K562 (cell line): ENCODE results near the gene TLR6. TPM values are rescaled to one million over a fixed set of nuclear protein-coding genes. Genes with fewer than 3 reads are reported as not detected.
A peak's percentile ranks its signal among the peaks of the same experiment; 100 is the strongest.

ENCODE experiments used
- ATAC-seq: fragments of 200-7000 bp; cut with Tn5 transposase; 3 replicates; pipeline ENCODE4 v1.9.1; 2020; ENCODE audit warnings: moderate library complexity
- BruUV-seq: library from RNA; stranded (reverse); fragments of 400-500 nt; replicated peaks from 2 replicates; lab custom pipeline; 2021; lab: Mats Ljungman, UMichigan
- CTCF ChIA-PET: fragments of 300-600 bp; formaldehyde crosslinking; extraction: SDS; loops from one replicate; lab custom pipeline; 2021; ENCODE audit warnings: low intra/inter-chr PET ratio; lab: Yijun Ruan, JAX
- POLR2A ChIA-PET: fragments of 300-600, 350-650 bp; sonication (Branson Sonifier 250); formaldehyde crosslinking; extraction: SDS; loops from one replicate; lab custom pipeline; 2021; ENCODE audit warnings: antibody characterized with exemption, inconsistent platforms; lab: Yijun Ruan, JAX
- DNase-seq, 4 experiments: peaks; one replicate each; pipeline versions ENCODE4 v3.0.0 to v3.0.0-alpha.2; 2011 to 2018; ENCODE audit warnings: low spot score in 3 of 4, mixed read lengths in 3 of 4; ENCODE audit errors: extremely low read depth in 1 of 4
- FAIRE-seq: peaks from 2 replicates; lab custom pipeline; 2011; peaks lifted over from hg19 to GRCh38; lab: Jason Lieb, UNC
- H2AFZ ChIP-seq: 2 replicates; pipeline ENCODE4 v1.6.0; 2011; ENCODE audit warnings: low read depth, low read length, control low read depth, inconsistent platforms
- H3K27ac ChIP-seq: fragments of 200-600 bp; 3 replicates; pipeline ENCODE4 v1.8.0; 2011; ENCODE audit warnings: low read depth, mild to moderate bottlenecking, control low read depth, inconsistent platforms, low read length, moderate library complexity, mixed read lengths; ENCODE audit errors: extremely low read depth
- H3K27me3 ChIP-seq, 2 experiments: fragments of 300-600 bp in 1 of 2; 2 replicates in 1 of 2; 3 replicates in 1 of 2; pipeline versions ENCODE4 v1.6.0 to v1.8.0; 2011; ENCODE audit warnings: inconsistent platforms in 2 of 2, low read length in 2 of 2, mild to moderate bottlenecking in 1 of 2, mixed read lengths in 1 of 2, moderate library complexity in 1 of 2; ENCODE audit not compliant: control insufficient read depth in 2 of 2, insufficient read depth in 2 of 2
- H3K36me3 ChIP-seq: fragments of 300-600 bp; 3 replicates; pipeline ENCODE4 v1.8.0; 2011; ENCODE audit warnings: mild to moderate bottlenecking, low read length, inconsistent platforms; ENCODE audit not compliant: control insufficient read depth, insufficient read depth
- H3K4me1 ChIP-seq, 2 experiments: fragments of 200-600 bp in 1 of 2; replicated peaks in 1 of 2; 2 replicates in 1 of 2; 3 replicates in 1 of 2; pipeline versions ENCODE4 v1.5.1 to v1.8.0; 2011; ENCODE audit warnings: inconsistent platforms in 2 of 2, low read length in 2 of 2, mild to moderate bottlenecking in 1 of 2, mixed read lengths in 1 of 2, moderate library complexity in 1 of 2; ENCODE audit not compliant: control insufficient read depth in 2 of 2, insufficient read depth in 2 of 2
- H3K4me2 ChIP-seq: 2 replicates; pipeline ENCODE4 v1.6.1; 2011; ENCODE audit warnings: low read length, control low read depth, inconsistent platforms, mixed read lengths; ENCODE audit not compliant: insufficient read depth
- H3K4me3 ChIP-seq: fragments of 200-600 bp; sonication (generic), shearing (Covaris generic); 2 replicates; pipeline ENCODE4 v1.5.1; 2016; ENCODE audit warnings: control low read depth, inconsistent platforms
- H3K79me2 ChIP-seq: fragments of 200-600 bp; 3 replicates; pipeline ENCODE4 v1.8.0; 2011; ENCODE audit warnings: low read length, inconsistent platforms; ENCODE audit not compliant: control insufficient read depth, insufficient read depth
- H3K9ac ChIP-seq, 2 experiments: 2 replicates each; pipeline versions ENCODE4 v1.6.0 to v1.6.1; 2011; ENCODE audit warnings: low read depth in 2 of 2, low read length in 2 of 2, control low read depth in 1 of 2, inconsistent platforms in 1 of 2, mild to moderate bottlenecking in 1 of 2, mixed read lengths in 1 of 2; ENCODE audit not compliant: insufficient read depth in 1 of 2
- H3K9me1 ChIP-seq: one replicate; pipeline ENCODE4 v1.6.0; 2011; ENCODE audit warnings: inconsistent platforms, mild to moderate bottlenecking, low read length, moderate library complexity; ENCODE audit not compliant: control insufficient read depth, insufficient read depth
- H3K9me3 ChIP-seq: replicated peaks from 2 replicates; pipeline ENCODE4 v1.5.1; 2011; ENCODE audit warnings: low read depth, low read length, inconsistent platforms; ENCODE audit not compliant: control insufficient read depth, insufficient read depth
- H4K20me1 ChIP-seq: replicated peaks from 2 replicates; pipeline ENCODE4 v1.6.1; 2011; ENCODE audit warnings: low read length, inconsistent platforms, mixed read lengths; ENCODE audit not compliant: control insufficient read depth, insufficient read depth
- CAMTA2 ChIP-seq: fragments of 250-450 bp; sonication (Bioruptor Pico); conservative IDR thresholded peaks from 2 replicates; pipeline ENCODE4 v1.5.1; 2022
- GTF2A2 ChIP-seq: IDR thresholded peaks from 2 replicates; pipeline ENCODE4 v1.6.1; 2016; ENCODE audit warnings: mild to moderate bottlenecking, missing genetic modification characterization, missing compliant biosample characterization
- MED1 ChIP-seq: sonication (generic); formaldehyde crosslinking; IDR thresholded peaks from 2 replicates; pipeline ENCODE4 v1.8.1; 2023; ENCODE audit warnings: missing genetic modification reagents, borderline replicate concordance
- POLR2A ChIP-seq: fragments of 450-650 bp; conservative IDR thresholded peaks from 2 replicates; pipeline ENCODE4 v1.6.1; 2016
- POLR2H ChIP-seq: IDR thresholded peaks from 2 replicates; pipeline ENCODE4 v1.6.1; 2016; ENCODE audit warnings: missing genetic modification characterization, low read depth, mild to moderate bottlenecking, control low read depth, missing compliant biosample characterization, moderate library complexity
- ZKSCAN1 ChIP-seq: fragments of 150-350 bp; IDR thresholded peaks from 2 replicates; pipeline ENCODE4 v1.6.1; 2016; ENCODE audit warnings: low read depth, low read length
- ZNF12 ChIP-seq: sonication (generic); formaldehyde crosslinking; IDR thresholded peaks from 2 replicates; pipeline ENCODE4 v1.4.0; 2020; ENCODE audit warnings: mild to moderate bottlenecking, missing genetic modification reagents
- WGBS: fragments of 100-300 bp; shearing (Covaris generic); methylation state at CpG from one replicate; pipeline ENCODE4 v1.1.6; 2016; ENCODE audit warnings: low coverage, mixed read lengths; ENCODE audit not compliant: insufficient coverage; ENCODE audit errors: missing lambda C conversion rate; 5-methylcytosine and 5-hydroxymethylcytosine counted together
- in situ Hi-C: fragments of 300-500 bp; cut with MboI; formaldehyde crosslinking; loops from 4 replicates; pipeline ENCODE4 v1.15.0; 2018; ENCODE audit warnings: inconsistent platforms, mixed read lengths
- intact Hi-C: fragments of 100-400 bp; cut with micrococcal nuclease; formaldehyde crosslinking; loops from 2 replicates; pipeline ENCODE4 v1.14.2; 2022
- polyA plus RNA-seq, 8 experiments: library from polyadenylated mRNA; depleted of rRNA in 4 of 8; stranded (reverse) in 5 of 8; unstranded in 3 of 8; fragments of >200 nt; fragmentation: Nextera tagmentation in 2 of 8; fragmentation: Illumina TruSeq in 1 of 8; extraction: Ambion mirVana in 2 of 8; extraction: Trizol in 1 of 8; gene quantifications; 2 replicates each; pipeline versions ENCODE4 v1.2.1 to v1.2.3, GENCODE V29; 2011 to 2014; ENCODE audit warnings: inconsistent platforms in 1 of 8, missing spikeins in 1 of 8
- total RNA-seq, 7 experiments: library from RNA; depleted of rRNA in 6 of 7; stranded (reverse); fragments of >200 nt in 6 of 7; fragmentation: Illumina TruSeq in 2 of 7; extraction: Trizol in 2 of 7; gene quantifications; 2 replicates each; pipeline versions ENCODE4 v1.2.1 to v1.2.3, GENCODE V29; 2011 to 2021; ENCODE audit warnings: low replicate concordance in 1 of 7
- TF ChIP-seq, protein P1 (sequence below): fragments of 200-800 bp; sonication (Bioruptor generic); IDR thresholded peaks from 2 replicates; pipeline ENCODE4 v1.6.1; 2017; ENCODE audit warnings: missing genetic modification characterization, missing compliant biosample characterization

TLR6 gene
- total and polyA plus RNA-seq, 9 of the 15 experiments (the other 6 are each of a cell fraction or from before 2014, with no cell fraction given) = 0.08 to 1.9 (median 0.91) TPM

DNA sequence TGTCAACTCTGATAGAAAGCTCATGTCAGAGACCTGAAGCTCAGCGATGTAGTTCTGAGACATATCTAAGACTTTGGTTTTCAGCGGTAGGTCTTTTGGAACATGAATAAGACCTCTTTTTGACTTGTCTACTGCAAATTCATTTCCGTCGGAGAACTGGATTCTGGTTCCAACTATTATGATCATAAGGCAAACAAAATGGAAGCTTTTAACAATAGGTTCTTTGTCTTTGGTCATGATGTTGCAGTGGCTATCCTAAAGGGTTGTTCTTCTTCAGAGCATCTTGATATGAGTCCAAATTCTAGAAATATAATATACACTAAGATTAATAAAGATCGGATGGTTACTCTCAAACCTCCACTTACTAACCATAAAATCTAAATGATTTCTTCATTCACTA lies 27.4 kb downstream of the TLR6 start:
- H2AFZ ChIP-seq = no peak overlapping the region
- peaks cover 4 to 10% of the 10 kb centered on the region in 2 experiments; a peak in 3 of 5 replicates for H3K27me3 ChIP-seq
- no peaks in the 10 kb centered on the region for H3K79me2 ChIP-seq
- no peak overlapping the region for H3K27ac ChIP-seq
- no peaks in the 10 kb centered on the region for H3K9me1 ChIP-seq
- WGBS = 19% methylated on average over 5 of the region's 5 CpGs
- FAIRE-seq (no peak), DNase-seq (no peak), ATAC-seq (no peak)
- H3K4me2 ChIP-seq = no peak overlapping the region
- intact Hi-C loops = no loop called here
- in situ Hi-C loops = no loop called here
- H4K20me1 ChIP-seq = no peaks in the 10 kb centered on the region
- H3K4me3 ChIP-seq = no peak overlapping the region
- no peak overlapping the region for H3K9ac ChIP-seq
- TF ChIP-seq CAMTA2 (CRISPR knock-in tag) (no peak), ZNF12 (CRISPR knock-in tag) (no peak), ZKSCAN1 (no peak), POLR2A (no peak), GTF2A2 (tag) (no peak), MED1 (no peak)
- TF ChIP-seq, all 486 proteins: peak for 0
- no TSS peak for BruUV-seq
- Histone ChIP-seq H3K9me3 (no peaks in the 10 kb centered on the region), H3K36me3 (no peaks in the 10 kb centered on the region), H3K4me1 (no peaks in the 10 kb centered on the region)
- POLR2A ChIA-PET = interaction anchor here (1.3 kb wide), 1 partner anchor 12 kb away, joined by 3 read pairs; no protein-coding TSS in a partner anchor
- CTCF ChIA-PET = no interaction called here

DNA sequence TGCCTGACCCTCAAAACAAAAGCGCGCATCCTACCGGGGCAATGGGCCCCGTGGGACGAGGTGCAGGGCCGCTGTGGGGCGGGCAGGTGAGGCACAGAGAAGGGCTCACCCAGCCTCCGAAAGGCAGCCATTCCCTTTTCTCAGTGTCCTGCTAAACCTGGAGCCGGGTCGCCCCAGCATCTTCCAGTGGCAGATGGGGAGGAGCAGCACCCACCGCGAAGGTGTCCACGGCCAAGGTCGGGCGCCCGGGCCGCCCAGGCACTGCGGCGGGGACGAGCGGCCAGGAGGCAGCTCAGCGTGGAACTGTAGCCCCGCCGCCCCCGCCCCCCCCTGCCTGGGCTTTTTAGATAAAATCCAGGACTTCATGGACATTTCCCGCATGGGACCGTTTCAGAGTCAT lies 32.9 kb downstream of the TLR6 start:
- no peaks in the 10 kb centered on the region for H4K20me1 ChIP-seq
- H3K36me3 ChIP-seq = no peaks in the 10 kb centered on the region
- no peak overlapping the region for H3K27ac ChIP-seq
- peak overlapping the region; percentile 54; the same call in 1 of the 2 replicates for H2AFZ ChIP-seq
- intact Hi-C loops = no loop called here
- peaks cover 0 to 5% of the 10 kb centered on the region in 2 experiments; a peak in 1 of 5 replicates for H3K4me1 ChIP-seq
- H3K9ac ChIP-seq = no peak overlapping the region
- ATAC-seq = no peak
- POLR2A ChIA-PET = interaction anchor here (0.9 kb wide), 1 partner anchor 10 kb away, joined by 3 read pairs; no protein-coding TSS in a partner anchor
- peak in 1 of 4 experiments; percentile 4 for DNase-seq
- no peaks in the 10 kb centered on the region for H3K9me1 ChIP-seq
- in situ Hi-C loops = no loop called here
- no peak overlapping the region for H3K4me2 ChIP-seq
- CTCF ChIA-PET = no interaction called here
- H3K9me3 ChIP-seq = peaks cover 2% of the 10 kb centered on the region
- H3K27me3 ChIP-seq = peaks cover 6 to 16% of the 10 kb centered on the region in 2 experiments; a peak in 3 of 5 replicates
- TF ChIP-seq POLR2H (tag) = no peak
- TF ChIP-seq, protein P1, sequence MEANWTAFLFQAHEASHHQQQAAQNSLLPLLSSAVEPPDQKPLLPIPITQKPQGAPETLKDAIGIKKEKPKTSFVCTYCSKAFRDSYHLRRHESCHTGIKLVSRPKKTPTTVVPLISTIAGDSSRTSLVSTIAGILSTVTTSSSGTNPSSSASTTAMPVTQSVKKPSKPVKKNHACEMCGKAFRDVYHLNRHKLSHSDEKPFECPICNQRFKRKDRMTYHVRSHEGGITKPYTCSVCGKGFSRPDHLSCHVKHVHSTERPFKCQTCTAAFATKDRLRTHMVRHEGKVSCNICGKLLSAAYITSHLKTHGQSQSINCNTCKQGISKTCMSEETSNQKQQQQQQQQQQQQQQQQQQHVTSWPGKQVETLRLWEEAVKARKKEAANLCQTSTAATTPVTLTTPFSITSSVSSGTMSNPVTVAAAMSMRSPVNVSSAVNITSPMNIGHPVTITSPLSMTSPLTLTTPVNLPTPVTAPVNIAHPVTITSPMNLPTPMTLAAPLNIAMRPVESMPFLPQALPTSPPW (CRISPR knock-in tag) = peak; percentile 48
- FAIRE-seq = no peak
- WGBS = 42% methylated on average over 12 of the region's 27 CpGs
- no peak overlapping the region for H3K4me3 ChIP-seq
- no peaks in the 10 kb centered on the region for H3K79me2 ChIP-seq
- no TSS peak for BruUV-seq
